HG03064 (cell line): Measurements from ENCODE around the gene AQR.

Experiments used
- ATAC-seq: cut with Tn5 transposase; IDR thresholded peaks from one replicate; pipeline ENCODE4 v1.9.1; 2021; ENCODE audit warnings: low read depth; ENCODE audit not compliant: unreplicated experiment

AQR gene

DNA sequence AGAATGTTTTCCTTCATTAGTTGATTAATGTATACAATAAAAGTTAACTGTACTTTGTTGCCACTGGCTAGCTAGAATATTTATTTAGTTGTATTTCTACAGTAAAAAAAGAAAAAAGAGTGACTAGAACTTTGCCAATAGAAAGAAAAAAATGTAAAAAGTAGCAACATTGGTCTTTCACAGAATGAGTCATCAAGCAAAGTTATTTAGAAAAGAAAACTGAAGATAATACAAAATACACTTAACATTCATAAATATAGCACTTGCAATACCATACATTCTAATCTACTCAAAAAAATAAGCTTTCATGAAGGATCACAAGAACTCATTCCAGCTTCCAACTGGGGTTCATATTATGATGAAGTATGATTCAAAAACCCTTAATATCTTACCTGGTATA, 83.4 kb downstream of the AQR start:
- ATAC-seq, result no peak

DNA sequence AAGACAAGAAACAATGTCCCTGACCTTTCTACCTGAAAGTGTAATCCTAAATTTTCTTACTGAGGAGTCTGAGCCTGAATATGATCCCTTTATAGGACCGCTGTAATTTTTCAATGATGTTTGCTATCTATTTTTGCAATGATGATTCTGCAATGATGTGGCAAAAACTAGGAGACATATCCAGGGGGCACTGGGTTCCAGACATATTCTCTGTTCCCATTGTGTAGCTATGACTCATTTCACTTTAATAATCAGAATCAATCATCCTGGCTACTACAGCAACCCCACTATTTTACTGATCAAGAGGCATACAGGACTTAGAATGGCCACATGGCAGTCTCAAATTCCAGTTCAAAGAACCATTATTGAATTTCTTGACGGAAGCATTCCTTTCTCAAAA, 85.9 kb downstream of the AQR start:
- no peak for ATAC-seq

DNA sequence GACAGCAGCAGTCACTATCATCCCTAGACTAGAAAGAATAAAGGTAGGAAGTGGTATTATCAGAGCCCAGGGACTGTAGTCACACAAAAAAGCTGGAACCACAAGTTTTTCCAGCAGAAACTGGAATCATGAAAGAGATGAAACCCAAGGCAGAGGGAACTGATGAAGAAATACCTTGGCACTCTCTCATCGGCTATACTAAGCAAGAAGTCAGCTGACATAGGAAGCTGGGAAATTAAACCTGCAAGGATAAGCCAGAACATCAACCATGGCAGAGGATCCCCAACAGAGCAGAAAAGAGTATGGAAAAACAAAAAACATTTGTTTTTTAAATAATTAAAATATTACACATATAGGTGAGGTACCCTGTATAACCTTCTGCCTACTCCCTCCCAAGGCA, 86.5 kb downstream of the AQR start:
- ATAC-seq, result no peak

- no peak for ATAC-seq
Observed at GRCh38 chr15:34879107-34879506, 90.4 kb downstream of the AQR start.

GRCh38 chr15:34876640-34877039, 92.9 kb downstream of the AQR start:
- no peak for ATAC-seq

DNA sequence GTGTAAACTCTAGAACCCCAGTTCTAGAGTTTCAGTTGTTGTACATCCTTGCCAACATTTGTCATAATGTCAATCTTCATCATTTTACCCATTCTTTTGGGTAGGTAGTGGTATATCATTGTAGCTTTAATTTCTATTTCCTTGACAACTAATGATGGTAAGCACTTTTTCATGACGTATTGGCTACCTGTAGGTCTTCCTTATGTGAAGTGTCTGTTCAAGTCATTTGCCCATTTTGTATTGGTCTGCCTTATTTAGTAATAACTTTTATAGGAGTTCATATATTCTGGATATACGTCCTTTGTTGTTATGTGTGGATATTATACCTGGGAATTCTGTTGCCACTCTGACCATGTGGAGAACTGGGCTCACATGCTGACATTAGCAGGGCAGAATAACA, 100.4 kb downstream of the AQR start:
- ATAC-seq, result no peak

DNA sequence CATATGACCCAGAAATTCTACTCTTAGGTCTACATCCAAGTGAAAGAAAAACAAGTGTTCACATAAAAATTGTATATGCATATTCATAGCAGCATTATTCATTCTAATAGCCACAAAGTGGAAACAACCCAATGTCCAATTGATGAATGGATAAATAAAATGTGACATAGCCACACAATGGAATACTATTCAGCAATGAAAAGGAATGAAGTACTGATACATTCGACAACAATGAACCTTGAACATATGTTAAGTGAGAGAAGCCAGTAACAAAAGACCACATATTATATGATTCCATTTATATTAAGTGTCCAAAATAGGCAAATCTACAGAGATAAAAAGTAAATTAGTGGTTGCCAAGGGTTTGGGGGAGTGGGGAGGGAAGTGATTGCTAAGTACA, 104.0 kb downstream of the AQR start:
- no peak for ATAC-seq

DNA sequence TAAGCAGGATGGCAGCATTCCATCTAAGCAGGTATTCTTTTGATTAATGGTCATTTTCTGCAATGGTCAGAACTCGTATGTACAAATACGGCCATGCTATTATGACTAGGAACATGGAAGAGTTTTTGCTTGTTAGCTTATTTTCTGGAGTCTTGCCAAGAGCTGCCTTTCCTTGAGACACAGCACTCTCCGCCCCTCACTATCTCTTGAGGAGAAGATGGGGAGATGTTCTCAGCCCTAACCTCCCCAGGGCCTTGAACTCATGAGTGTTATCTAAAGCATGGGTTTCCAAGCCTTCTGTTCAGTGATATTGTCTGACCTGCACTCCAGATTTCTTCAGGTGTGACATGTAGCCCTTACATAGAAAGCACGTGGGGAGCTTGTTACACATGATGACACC, 108.3 kb downstream of the AQR start:
- ATAC-seq, result no peak

- ATAC-seq, result no peak
Observed at GRCh38 chr15:34855893-34856292, 113.6 kb downstream of the AQR start.

GRCh38 chr15:34855413-34855812, 114.1 kb downstream of the AQR start:
- ATAC-seq, result no peak

GRCh38 chr15:34854232-34854631, 115.3 kb downstream of the AQR start:
- no peak for ATAC-seq

- ATAC-seq, result no peak
Observed at GRCh38 chr15:34853001-34853758, 116.4 kb downstream of the AQR start.

GRCh38 chr15:34851751-34852150, 117.8 kb downstream of the AQR start:
- ATAC-seq, result no peak

GRCh38 chr15:34851007-34851406, 118.5 kb downstream of the AQR start:
- ATAC-seq, result no peak

- no peak for ATAC-seq
Observed at GRCh38 chr15:34850121-34850520, 119.4 kb downstream of the AQR start.

GRCh38 chr15:34849364-34849959, 120.1 kb downstream of the AQR start:
- ATAC-seq, result no peak

- no peak for ATAC-seq
Observed at GRCh38 chr15:34847598-34847997, 121.9 kb downstream of the AQR start.

- ATAC-seq, result no peak
Observed at GRCh38 chr15:34841262-34841725, 128.2 kb downstream of the AQR start.

- ATAC-seq, result no peak
Observed at GRCh38 chr15:34838282-34838681, 131.3 kb downstream of the AQR start.

DNA sequence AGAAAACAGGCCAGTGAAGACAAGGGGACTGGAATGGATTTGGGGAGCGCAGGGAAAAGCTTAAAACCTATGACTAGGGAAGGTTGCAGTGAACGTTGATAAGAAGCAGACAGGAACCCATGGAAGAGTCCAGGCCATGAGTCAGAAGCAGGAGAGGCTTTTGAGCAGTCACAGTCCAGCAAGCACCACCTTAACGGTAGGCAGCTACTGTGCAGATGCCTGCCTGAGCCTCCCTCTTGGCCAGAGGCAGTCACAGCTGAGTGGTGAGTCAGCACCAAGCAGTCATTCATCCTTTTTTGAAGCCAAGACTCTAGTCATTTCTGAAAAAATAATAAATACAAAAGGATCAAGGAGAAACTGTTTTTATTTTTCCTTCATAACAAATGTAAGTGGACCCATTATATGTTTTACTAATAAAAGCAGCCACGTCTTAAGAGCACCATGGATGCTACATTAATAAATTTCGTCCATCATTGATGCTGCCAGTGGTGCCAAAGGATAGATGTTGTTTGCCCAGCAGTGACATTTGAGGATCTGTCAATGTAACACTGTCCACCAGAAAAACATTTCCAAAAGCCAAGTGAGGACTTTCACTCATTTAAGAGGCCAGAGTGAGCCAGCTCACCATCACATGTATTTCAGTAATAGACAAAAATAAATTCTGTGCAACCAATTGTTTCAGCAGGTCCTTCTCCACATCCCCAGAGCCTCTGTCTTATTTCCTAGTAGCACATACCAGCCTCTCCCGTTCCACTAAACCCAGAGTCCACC, 132.1 kb downstream of the AQR start:
- no peak for ATAC-seq

GRCh38 chr15:34828145-34828911, 141.2 kb downstream of the AQR start:
- ATAC-seq, result no peak
